ENCODE results near the gene SYNJ2. TPM values are rescaled to one million over a fixed set of nuclear protein-coding genes. Genes with fewer than 3 reads are reported as not detected.

The SYNJ2 gene
- total RNA-seq, 1 experiment from 2014 or later, result 70.0 TPM

- H3K36me3 ChIP-seq (ENCODE audit: control insufficient read depth, insufficient read depth, low read length), result peaks cover 29% of the 10 kb centered on the region
- ATAC-seq, result no peak
- no peak overlapping the region for H3K27ac ChIP-seq (ENCODE audit: low read length)
- no peaks in the 10 kb centered on the region for H3K9me3 ChIP-seq (ENCODE audit: control insufficient read depth, insufficient read depth, low read depth, low read length)
- TF ChIP-seq TCF7L2 (IDR thresholded peaks at IDR 0.05; ENCODE audit: low read depth, low read length) (no peak), CTCF (IDR thresholded peaks at IDR 0.05) (no peak), SIN3A (IDR thresholded peaks at IDR 0.05; ENCODE audit: borderline replicate concordance, insufficient read depth, low read depth, low read length) (no peak)
- intact Hi-C loops (cut with micrococcal nuclease; ENCODE audit: unreplicated experiment) (no loop called here), in situ Hi-C loops (cut with HindIII; ENCODE audit: low pct_unique_long_range_greater_than_20kb, low sequenced_read_pairs) (no loop called here)
- H3K27me3 ChIP-seq (ENCODE audit: control insufficient read depth, insufficient read depth, low read length), result no peaks in the 10 kb centered on the region
- POLR2A ChIA-PET, result no interaction called here
- BruUV-seq (replicated peaks), result no TSS peak
- DNase-seq (ENCODE audit: low read depth, low spot score), result no peak
- CTCF ChIA-PET, result no interaction called here
- no peak overlapping the region for H3K4me3 ChIP-seq (ENCODE audit: low read depth in 2 of 2, low read length in 2 of 2)
- no peaks in the 10 kb centered on the region for H3K4me1 ChIP-seq (ENCODE audit: control insufficient read depth, insufficient read depth, low read length)
Measured at GRCh38 chr6:158085261-158086053, 103.8 kb downstream of the SYNJ2 start.

- no peaks in the 10 kb centered on the region for H3K4me1 ChIP-seq (ENCODE audit: control insufficient read depth, insufficient read depth, low read length)
- in situ Hi-C loops (cut with HindIII; ENCODE audit: low pct_unique_long_range_greater_than_20kb, low sequenced_read_pairs), result no loop called here
- no peak for TF ChIP-seq SIN3A (IDR thresholded peaks at IDR 0.05; ENCODE audit: borderline replicate concordance, insufficient read depth, low read depth, low read length)
- no peak for TF ChIP-seq REST (IDR thresholded peaks at IDR 0.05; ENCODE audit: insufficient read depth in 1 of 2, low read depth in 2 of 2, low read length in 1 of 2)
- no peak for TF ChIP-seq TCF7L2 (IDR thresholded peaks at IDR 0.05; ENCODE audit: low read depth, low read length)
- TF ChIP-seq CTCF (IDR thresholded peaks at IDR 0.05), result no peak
- no peak for TF ChIP-seq POLR2AphosphoS5 (IDR thresholded peaks at IDR 0.05; ENCODE audit: low read depth, low read length)
- ATAC-seq, result no peak
- H3K27ac ChIP-seq (ENCODE audit: low read length), result no peak overlapping the region
- H3K36me3 ChIP-seq (ENCODE audit: control insufficient read depth, insufficient read depth, low read length), result peaks cover 27% of the 10 kb centered on the region
- POLR2A ChIA-PET, result no interaction called here
- H3K27me3 ChIP-seq (ENCODE audit: control insufficient read depth, insufficient read depth, low read length), result no peaks in the 10 kb centered on the region
- no peak overlapping the region for H3K4me3 ChIP-seq (ENCODE audit: low read depth in 2 of 2, low read length in 2 of 2)
- no TSS peak for BruUV-seq (replicated peaks)
- intact Hi-C loops (cut with micrococcal nuclease; ENCODE audit: unreplicated experiment), result no loop called here
- DNase-seq (ENCODE audit: low read depth, low spot score), result no peak
- no peaks in the 10 kb centered on the region for H3K9me3 ChIP-seq (ENCODE audit: control insufficient read depth, insufficient read depth, low read depth, low read length)
- CTCF ChIA-PET, result no interaction called here
Measured at GRCh38 chr6:158086054-158086503, 104.4 kb downstream of the SYNJ2 start.
